Measurements from ENCODE around the gene GDPD2.

GRCh38 chrX:70437011-70437410 lies 13.9 kb downstream of the GDPD2 start:
- TF ChIP-seq CTCF (IDR thresholded peaks at IDR 0.05) (no peak), POLR2A (IDR thresholded peaks at IDR 0.05) (no peak), POLR2AphosphoS5 (IDR thresholded peaks at IDR 0.05) (no peak)
